T-cell (primary cell): Measurements from ENCODE around the gene PTPN12. TPM values are rescaled to one million over a fixed set of nuclear protein-coding genes. Genes with fewer than 3 reads are reported as not detected.
A peak's percentile ranks its signal among the peaks of the same experiment; 100 is the strongest.
"Not testable (repeated sequence)": the region's sequence is repeated elsewhere in the genome, so short reads cannot be mapped to it uniquely, and the experiment has no call there.

ENCODE experiments used
- ATAC-seq, 4 experiments: fragments of 200-7000 bp in 3 of 4; fragments of 150-1000 bp in 1 of 4; cut with Tn5 transposase; replicated peaks in 1 of 4; 1 replicate in 3 of 4; 2 replicates in 1 of 4; pipeline ENCODE4 v1.10.0; 2021; ENCODE audit warnings: moderate library complexity in 3 of 4, mild to moderate bottlenecking in 2 of 4, moderate number of reproducible peaks in 1 of 4
- CTCF ChIA-PET, 2 donors: fragments of 300-600 bp; sonication (Branson Sonifier 250); formaldehyde crosslinking; loops; one replicate each; lab custom pipeline; 2022; ENCODE audit warnings: antibody characterized with exemption in 2 of 2; lab: Charles Lee
- POLR2A ChIA-PET, 2 donors: fragments of 300-600 bp; sonication (Branson Sonifier 250); formaldehyde crosslinking; loops; one replicate each; lab custom pipeline; 2022; ENCODE audit warnings: antibody characterized with exemption in 2 of 2; lab: Charles Lee
- DNase-seq, 35 experiments: peaks; one replicate each; pipeline versions ENCODE4 v3.0.0 to v3.0.0-alpha.2; 2013 to 2023
- H3K27ac ChIP-seq: one replicate; pipeline ENCODE4 v1.5.1; 2013; ENCODE audit warnings: low read length
- H3K27me3 ChIP-seq, 2 experiments: replicated peaks in 1 of 2; 1 replicate in 1 of 2; 2 replicates in 1 of 2; pipeline versions ENCODE4 v1.6.1 to v1.7.0; 2013; ENCODE audit warnings: low read length in 1 of 2, mixed read lengths in 1 of 2; ENCODE audit not compliant: control insufficient read depth in 2 of 2, insufficient read depth in 2 of 2; ENCODE audit errors: extremely low read depth in 1 of 2
- H3K36me3 ChIP-seq, 2 donors: 1 replicate in 1 of 2; 2 replicates in 1 of 2; pipeline versions ENCODE4 v1.6.1 to v1.7.0; 2013; ENCODE audit warnings: low read length in 1 of 2; ENCODE audit not compliant: control insufficient read depth in 2 of 2, insufficient read depth in 1 of 2; ENCODE audit errors: extremely low read depth in 1 of 2
- H3K4me1 ChIP-seq, 2 experiments: 1 replicate in 1 of 2; 2 replicates in 1 of 2; pipeline versions ENCODE4 v1.6.1 to v1.7.0; 2013; ENCODE audit warnings: low read length in 2 of 2, mixed read lengths in 1 of 2; ENCODE audit not compliant: insufficient read depth in 2 of 2, control insufficient read depth in 1 of 2; ENCODE audit errors: extremely low read depth in 1 of 2
- H3K4me3 ChIP-seq, 2 donors: 1 replicate in 1 of 2; 2 replicates in 1 of 2; pipeline versions ENCODE4 v1.5.1 to v1.7.0; 2013; ENCODE audit warnings: mild to moderate bottlenecking in 2 of 2, low read length in 1 of 2, moderate library complexity in 1 of 2; ENCODE audit not compliant: control insufficient read depth in 1 of 2; ENCODE audit errors: extremely low read depth in 1 of 2
- H3K9me3 ChIP-seq: 2 replicates; pipeline ENCODE4 v1.7.0; 2013
- H3K27ac Mint-ChIP-seq, 2 donors: one replicate each; pipeline ENCODE4 v1.8.0; 2020 to 2021; ENCODE audit warnings: mild to moderate bottlenecking in 2 of 2, mixed read lengths in 2 of 2
- H3K27me3 Mint-ChIP-seq, 2 donors: one replicate each; pipeline ENCODE4 v1.8.0; 2021 to 2022; ENCODE audit warnings: mixed read lengths in 2 of 2
- H3K36me3 Mint-ChIP-seq: one replicate; pipeline ENCODE4 v1.8.0; 2021; ENCODE audit warnings: mixed read lengths
- H3K4me1 Mint-ChIP-seq, 3 donors: one replicate each; pipeline ENCODE4 v1.8.0; 2020 to 2022; ENCODE audit warnings: mixed read lengths in 3 of 3, mild to moderate bottlenecking in 1 of 3
- H3K4me3 Mint-ChIP-seq, 3 donors: one replicate each; pipeline ENCODE4 v1.8.0; 2020 to 2022; ENCODE audit warnings: mild to moderate bottlenecking in 3 of 3, mixed read lengths in 3 of 3, moderate library complexity in 3 of 3
- H3K9me3 Mint-ChIP-seq, 3 donors: one replicate each; pipeline ENCODE4 v1.8.0; 2020 to 2022; ENCODE audit warnings: mixed read lengths in 3 of 3
- WGBS: methylation state at CpG from one replicate; pipeline ENCODE4 v1.1.5; 2013; ENCODE audit warnings: missing lambda C conversion rate; ENCODE audit not compliant: insufficient coverage; 5-methylcytosine and 5-hydroxymethylcytosine counted together
- total RNA-seq, 35 experiments: library from RNA in 6 of 35; stranded (reverse) in 6 of 35; fragments of 120-200 nt in 1 of 35; gene quantifications; one replicate each; pipeline versions ENCODE4 v1.2.1 to v1.2.4 and lab custom pipeline; 2013 to 2026

Gene PTPN12
- total RNA-seq, 5 donors from 2014 or later (not counting 1 experiment from before 2014, with no cell fraction given) = 20.0 to 25.0 (median 21.4) TPM

DNA sequence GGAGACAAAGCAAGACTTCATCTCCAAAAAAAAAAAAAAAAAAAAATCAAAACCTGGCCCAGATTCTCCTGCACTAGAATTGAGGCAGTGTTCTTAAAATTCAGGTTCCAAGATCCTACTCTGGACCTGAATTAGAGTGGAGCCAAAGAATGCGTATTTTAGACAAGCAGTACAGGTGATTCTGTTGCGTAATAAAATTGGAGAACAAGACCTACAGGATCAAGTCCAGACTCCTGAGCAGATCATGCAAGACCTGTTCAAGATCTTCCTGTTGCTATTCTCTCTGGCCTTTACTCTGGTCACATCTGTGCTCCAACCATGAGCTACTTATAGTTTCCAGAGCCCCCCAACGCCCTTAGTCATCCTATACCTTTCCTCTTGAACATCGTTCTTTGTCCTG lies 107.7 kb downstream of the PTPN12 start:
- H3K4me3 Mint-ChIP-seq = no peak overlapping the region
- H3K36me3 ChIP-seq = peaks cover 0 to 3% of the 10 kb centered on the region in 2 donors
- H3K27ac Mint-ChIP-seq = peak overlapping the region in 1 of 2 donors; percentile 13
- no peak overlapping the region for H3K4me3 ChIP-seq
- ChIA-PET CTCF (interaction anchor here (0.6 to 0.7 kb wide), 2 partner anchors 165 to 1042 kb away, joined by 3 to 4 read pairs; no protein-coding TSS in a partner anchor), POLR2A (no interaction called here)
- H3K4me1 Mint-ChIP-seq = no peaks in the 10 kb centered on the region
- H3K27me3 Mint-ChIP-seq = no peaks in the 10 kb centered on the region
- H3K9me3 ChIP-seq = no peaks in the 10 kb centered on the region
- H3K36me3 Mint-ChIP-seq = peaks cover 12% of the 10 kb centered on the region
- no peak overlapping the region for H3K27ac ChIP-seq
- no peaks in the 10 kb centered on the region for H3K9me3 Mint-ChIP-seq
- WGBS = 85% methylated on average over 4 of the region's 4 CpGs
- DNase-seq = no peak
- ATAC-seq = no peak
- H3K27me3 ChIP-seq = no peaks in the 10 kb centered on the region
- H3K4me1 ChIP-seq = no peaks in the 10 kb centered on the region

DNA sequence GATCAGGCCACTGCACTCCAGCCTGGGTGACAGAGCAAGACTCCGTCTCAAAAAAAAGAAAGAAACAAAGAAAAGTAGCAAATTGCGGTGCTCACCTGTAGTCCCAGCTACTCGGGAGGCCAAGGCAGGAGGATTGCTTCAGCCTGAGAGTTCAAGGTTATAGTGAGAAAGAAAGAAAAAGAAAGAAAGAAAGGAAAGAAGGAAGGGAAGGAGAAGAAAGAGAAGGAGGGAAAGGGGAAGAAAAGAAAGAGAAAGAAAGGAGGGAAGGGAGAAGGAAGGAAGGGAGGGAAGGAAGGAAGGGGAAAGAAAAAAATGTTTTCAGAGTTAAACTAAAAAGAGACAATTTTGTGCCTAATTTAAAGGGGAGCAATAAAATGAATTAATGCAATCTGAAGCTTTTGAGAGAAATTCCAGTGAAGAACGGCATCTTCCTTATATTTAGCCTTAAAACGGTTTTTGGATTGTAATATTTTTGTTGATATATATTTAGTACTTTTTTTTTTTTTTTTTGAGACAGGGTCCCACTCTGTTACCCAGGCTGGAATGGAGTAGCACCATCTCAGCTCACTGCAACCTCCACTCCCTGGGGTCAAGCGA lies 111.7 kb downstream of the PTPN12 start:
- no peak overlapping the region for H3K27ac Mint-ChIP-seq
- ChIA-PET CTCF (interaction anchor here (0.6 to 3.8 kb wide), 7 partner anchors 21 to 153 kb away, joined by 3 to 54 read pairs (median 5); no protein-coding TSS in a partner anchor), POLR2A (interaction anchor here in 1 of 2 donors (0.7 kb wide), 1 partner anchor 10 kb away, joined by 3 read pairs; no protein-coding TSS in a partner anchor)
- no peaks in the 10 kb centered on the region for H3K4me1 Mint-ChIP-seq
- Histone ChIP-seq H3K4me3 (no peak overlapping the region), H3K4me1 (no peaks in the 10 kb centered on the region), H3K9me3 (no peaks in the 10 kb centered on the region), H3K27me3 (no peaks in the 10 kb centered on the region), H3K36me3 (no peaks in the 10 kb centered on the region), H3K27ac (no peak overlapping the region)
- no peaks in the 10 kb centered on the region for H3K9me3 Mint-ChIP-seq
- DNase-seq (no peak), ATAC-seq (no peak)
- H3K36me3 Mint-ChIP-seq = peaks cover 5% of the 10 kb centered on the region
- H3K4me3 Mint-ChIP-seq = no peak overlapping the region
- no peaks in the 10 kb centered on the region for H3K27me3 Mint-ChIP-seq
- WGBS = 100% methylated on average over 3 of the region's 6 CpGs

DNA sequence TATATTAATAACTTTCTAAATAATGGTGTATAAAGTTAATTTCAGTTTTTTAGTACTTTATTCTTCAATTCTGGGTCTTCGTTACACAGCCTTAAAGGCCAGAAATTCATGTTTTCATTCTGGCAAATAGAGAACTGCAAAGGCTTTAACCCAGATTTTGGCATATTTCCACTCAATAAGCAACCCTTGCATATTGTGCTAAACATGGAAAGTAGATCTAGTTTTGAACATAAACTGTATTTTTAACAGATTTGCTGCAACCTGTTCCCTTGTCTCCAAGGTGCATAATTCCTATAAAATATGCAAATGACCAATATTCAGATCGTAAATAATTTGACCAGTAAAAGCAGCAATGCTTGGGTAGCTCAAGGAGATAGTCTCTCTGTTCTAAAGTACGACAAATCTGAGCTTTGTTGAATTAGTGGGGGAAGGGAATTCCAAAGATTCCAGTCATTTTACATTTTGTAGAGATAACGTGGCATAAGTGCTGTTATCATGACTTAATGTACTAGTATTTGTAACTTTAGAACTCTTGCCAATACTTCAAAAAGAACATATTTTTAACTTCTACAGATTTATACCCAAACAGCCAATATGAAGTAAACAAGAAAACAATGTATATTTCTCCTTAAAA lies 112.7 kb downstream of the PTPN12 start:
- ChIA-PET POLR2A (no interaction called here), CTCF (interaction anchor here (0.6 to 3.8 kb wide), 7 partner anchors 9 to 278 kb away, joined by 3 to 54 read pairs (median 3); no protein-coding TSS in a partner anchor)
- H3K36me3 Mint-ChIP-seq = peaks cover 3% of the 10 kb centered on the region
- H3K9me3 Mint-ChIP-seq = no peaks in the 10 kb centered on the region
- H3K4me3 Mint-ChIP-seq = no peak overlapping the region
- no peaks in the 10 kb centered on the region for H3K4me1 Mint-ChIP-seq
- WGBS = 100% methylated on average over 2 of the region's 4 CpGs
- ATAC-seq (no peak), DNase-seq (no peak)
- no peaks in the 10 kb centered on the region for H3K27me3 Mint-ChIP-seq
- no peak overlapping the region for H3K27ac Mint-ChIP-seq
- no peak overlapping the region for H3K4me3 ChIP-seq
- no peaks in the 10 kb centered on the region for H3K4me1 ChIP-seq
- no peaks in the 10 kb centered on the region for H3K36me3 ChIP-seq
- H3K27me3 ChIP-seq = no peaks in the 10 kb centered on the region
- H3K27ac ChIP-seq = no peak overlapping the region
- no peaks in the 10 kb centered on the region for H3K9me3 ChIP-seq

DNA sequence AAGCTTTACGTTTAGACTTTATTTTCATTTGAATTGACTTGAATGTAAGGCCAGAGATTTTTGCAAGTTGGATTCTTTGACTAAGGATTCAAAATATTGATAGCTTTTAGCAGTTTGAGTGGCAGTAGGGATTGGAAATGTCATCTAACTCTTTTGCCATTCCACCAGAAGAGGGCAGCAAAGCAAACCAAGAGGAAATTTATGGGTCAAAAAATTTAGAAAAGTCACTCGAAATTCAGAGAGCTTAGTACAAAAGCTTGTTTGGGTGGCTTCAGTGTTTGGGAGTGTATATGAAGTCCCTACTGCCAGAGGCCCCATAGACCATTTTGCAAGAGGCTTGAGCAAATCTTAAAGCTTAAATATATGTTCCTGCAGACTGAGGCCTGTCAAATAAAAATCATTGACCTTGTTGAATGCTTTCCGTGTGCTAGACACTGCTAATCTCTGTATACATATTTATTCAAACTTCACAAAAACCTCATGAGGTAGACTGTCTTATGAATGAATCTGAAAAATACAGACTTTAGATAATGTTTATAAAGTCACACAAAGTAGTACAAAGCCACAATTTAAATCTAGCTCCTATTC lies 114.6 kb downstream of the PTPN12 start:
- no peak overlapping the region for H3K27ac Mint-ChIP-seq
- CTCF ChIA-PET = interaction anchor here (0.5 to 3.8 kb wide), 39 partner anchors 9 to 395 kb away, joined by 3 to 54 read pairs (median 4); partner anchors contain the start of genes PHTF2 (in 1 of the 2), RSBN1L (in 1 of the 2) and TMEM60 (in 1 of the 2)
- POLR2A ChIA-PET = no interaction called here
- DNase-seq (peak in 18 of 35 experiments; percentile 1 to 68 (median 16)), ATAC-seq (peak in 1 of 4 experiments; percentile 19)
- no peak overlapping the region for H3K4me3 ChIP-seq
- peaks cover 0 to 6% of the 10 kb centered on the region in 2 donors for H3K36me3 ChIP-seq
- H3K4me1 ChIP-seq = no peaks in the 10 kb centered on the region
- no peaks in the 10 kb centered on the region for H3K27me3 Mint-ChIP-seq
- no peaks in the 10 kb centered on the region for H3K9me3 ChIP-seq
- WGBS = 20% methylated on average over 2 of the region's 3 CpGs
- no peaks in the 10 kb centered on the region for H3K36me3 Mint-ChIP-seq
- no peaks in the 10 kb centered on the region for H3K9me3 Mint-ChIP-seq
- no peak overlapping the region for H3K27ac ChIP-seq
- no peaks in the 10 kb centered on the region for H3K4me1 Mint-ChIP-seq
- no peaks in the 10 kb centered on the region for H3K27me3 ChIP-seq
- H3K4me3 Mint-ChIP-seq = no peak overlapping the region

DNA sequence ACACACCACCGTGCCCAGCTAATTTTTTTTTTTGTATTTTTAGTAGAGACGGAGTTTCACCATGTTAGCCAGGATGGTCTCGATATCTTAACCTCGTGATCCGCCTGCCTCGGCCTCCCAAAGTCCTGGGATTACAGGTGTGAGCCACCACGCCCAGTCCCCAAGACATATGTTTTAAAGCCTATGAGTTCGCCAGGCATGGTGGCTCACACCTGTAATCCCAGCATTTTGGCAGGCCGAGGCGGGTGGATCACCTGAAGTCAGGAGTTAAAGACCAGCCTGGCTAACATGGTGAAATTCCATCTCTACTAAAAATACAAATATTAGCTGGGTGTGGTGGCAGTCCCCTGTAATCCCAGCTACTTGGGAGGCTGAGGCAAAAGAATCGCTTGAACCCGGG lies 115.7 kb downstream of the PTPN12 start:
- ChIA-PET CTCF (interaction anchor here (0.8 to 3.8 kb wide), 7 partner anchors 16 to 176 kb away, joined by 3 to 54 read pairs (median 10); no protein-coding TSS in a partner anchor), POLR2A (interaction anchor here in 1 of 2 donors (0.7 kb wide), 1 partner anchor 436 kb away, joined by 3 read pairs; no protein-coding TSS in a partner anchor)
- not testable (repeated sequence) for H3K9me3 Mint-ChIP-seq, H3K9me3 ChIP-seq, DNase-seq, H3K36me3 ChIP-seq, H3K27me3 Mint-ChIP-seq, H3K4me1 Mint-ChIP-seq, H3K27ac ChIP-seq, H3K27ac Mint-ChIP-seq, H3K4me1 ChIP-seq, H3K4me3 ChIP-seq, H3K27me3 ChIP-seq, H3K36me3 Mint-ChIP-seq, ATAC-seq, H3K4me3 Mint-ChIP-seq
- 93% methylated on average over 9 of the region's 12 CpGs for WGBS

DNA sequence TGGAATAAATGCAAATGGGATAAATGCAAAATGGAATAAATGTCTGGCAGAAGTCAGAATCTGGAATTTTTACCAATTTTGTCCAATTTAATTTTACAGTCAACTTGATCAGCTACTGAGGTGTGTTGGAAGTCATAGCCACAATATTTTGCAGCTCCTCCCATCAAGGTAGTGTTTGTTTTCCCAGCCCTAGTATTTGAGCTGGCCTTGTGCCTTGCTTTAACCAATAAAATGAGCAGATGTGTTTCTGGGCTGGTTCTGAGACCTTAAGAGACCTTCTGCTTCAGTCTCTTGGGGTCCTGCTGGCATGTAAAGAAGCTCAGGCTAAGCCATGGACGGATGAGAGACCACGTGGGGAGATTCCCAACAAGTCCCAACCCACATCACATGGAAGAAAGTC lies 116.5 kb downstream of the PTPN12 start:
- peaks cover 0 to 6% of the 10 kb centered on the region in 2 donors for H3K36me3 ChIP-seq
- H3K4me3 ChIP-seq = no peak overlapping the region
- Mint-ChIP-seq H3K9me3 (no peaks in the 10 kb centered on the region), H3K36me3 (no peaks in the 10 kb centered on the region), H3K4me3 (no peak overlapping the region), H3K27me3 (no peaks in the 10 kb centered on the region), H3K27ac (no peak overlapping the region), H3K4me1 (no peaks in the 10 kb centered on the region)
- no peaks in the 10 kb centered on the region for H3K27me3 ChIP-seq
- POLR2A ChIA-PET = interaction anchor here (0.6 to 1.0 kb wide), 3 partner anchors 14 to 251 kb away, joined by 3 to 5 read pairs (median 4); no protein-coding TSS in a partner anchor
- H3K4me1 ChIP-seq = no peaks in the 10 kb centered on the region
- no peak for DNase-seq
- no peak overlapping the region for H3K27ac ChIP-seq
- H3K9me3 ChIP-seq = no peaks in the 10 kb centered on the region
- CTCF ChIA-PET = interaction anchor here (0.6 to 3.2 kb wide), 7 partner anchors 17 to 467 kb away, joined by 3 to 22 read pairs (median 5); no protein-coding TSS in a partner anchor
- WGBS = no CpG with 5 or more reads among the region's 2 CpGs
- ATAC-seq = no peak
